Mesothelial cell of epicardium (in vitro differentiated cells): Measurements from ENCODE around the gene TTR. TPM values are rescaled to one million over a fixed set of nuclear protein-coding genes. Genes with fewer than 3 reads are reported as not detected.

Experiments
- DNase-seq, 2 experiments: peaks; one replicate each; pipeline ENCODE4 v3.0.0; 2021; ENCODE audit warnings: low spot score in 2 of 2; ENCODE audit not compliant: unreplicated experiment in 2 of 2
- H3K27ac Mint-ChIP-seq: 2 replicates; pipeline ENCODE4 v1.8.0; 2021; ENCODE audit warnings: mixed read lengths
- H3K27me3 Mint-ChIP-seq: 2 replicates; pipeline ENCODE4 v1.8.0; 2021; ENCODE audit warnings: low read depth, mixed read lengths
- H3K36me3 Mint-ChIP-seq: 2 replicates; pipeline ENCODE4 v1.8.0; 2021; ENCODE audit warnings: mixed read lengths
- H3K4me1 Mint-ChIP-seq: 2 replicates; pipeline ENCODE4 v1.8.0; 2021; ENCODE audit warnings: mixed read lengths
- H3K4me3 Mint-ChIP-seq: 2 replicates; pipeline ENCODE4 v1.8.0; 2021; ENCODE audit warnings: mild to moderate bottlenecking, moderate library complexity, mixed read lengths
- H3K9me3 Mint-ChIP-seq: 2 replicates; pipeline ENCODE4 v1.8.0; 2021; ENCODE audit warnings: mixed read lengths
- total RNA-seq: library from RNA; stranded (reverse); gene quantifications from 3 replicates; pipeline ENCODE4 v1.2.1, GENCODE V29; 2021
- TF ChIP-seq, protein P1 (sequence below): fragments of 200-600 bp; sonication (generic); IDR thresholded peaks from one replicate; pipeline ENCODE4 v1.5.0; 2021; ENCODE audit warnings: antibody characterized with exemption; ENCODE audit not compliant: unreplicated experiment

Gene TTR
- total RNA-seq, 1 donor from 2014 or later, result not detected

DNA sequence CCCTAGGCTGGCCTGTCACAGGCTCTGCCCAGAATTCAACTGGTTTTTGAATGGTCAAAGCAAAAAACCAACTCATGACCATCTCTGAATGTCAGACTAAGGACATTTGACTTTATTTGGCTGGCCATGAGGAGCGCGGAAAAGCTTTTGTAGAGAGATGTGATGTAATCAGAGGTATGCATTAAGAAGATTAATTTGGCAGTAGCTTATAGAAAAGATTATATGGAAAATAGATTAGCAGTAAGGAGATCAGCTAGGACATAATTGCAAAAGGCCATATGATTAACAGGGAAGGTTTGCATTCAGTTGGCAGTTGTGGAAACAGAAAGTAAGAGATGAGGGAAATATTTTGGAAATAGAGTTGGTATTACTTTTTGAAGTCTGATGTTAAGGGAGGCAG lies 12.3 kb upstream of the TTR start:
- no peak overlapping the region for H3K27ac Mint-ChIP-seq
- DNase-seq, result no peak
- no peak overlapping the region for H3K4me3 Mint-ChIP-seq
- H3K36me3 Mint-ChIP-seq, result no peaks in the 10 kb centered on the region
- H3K4me1 Mint-ChIP-seq, result no peaks in the 10 kb centered on the region
- no peaks in the 10 kb centered on the region for H3K27me3 Mint-ChIP-seq
- no peaks in the 10 kb centered on the region for H3K9me3 Mint-ChIP-seq
- TF ChIP-seq, protein P1, sequence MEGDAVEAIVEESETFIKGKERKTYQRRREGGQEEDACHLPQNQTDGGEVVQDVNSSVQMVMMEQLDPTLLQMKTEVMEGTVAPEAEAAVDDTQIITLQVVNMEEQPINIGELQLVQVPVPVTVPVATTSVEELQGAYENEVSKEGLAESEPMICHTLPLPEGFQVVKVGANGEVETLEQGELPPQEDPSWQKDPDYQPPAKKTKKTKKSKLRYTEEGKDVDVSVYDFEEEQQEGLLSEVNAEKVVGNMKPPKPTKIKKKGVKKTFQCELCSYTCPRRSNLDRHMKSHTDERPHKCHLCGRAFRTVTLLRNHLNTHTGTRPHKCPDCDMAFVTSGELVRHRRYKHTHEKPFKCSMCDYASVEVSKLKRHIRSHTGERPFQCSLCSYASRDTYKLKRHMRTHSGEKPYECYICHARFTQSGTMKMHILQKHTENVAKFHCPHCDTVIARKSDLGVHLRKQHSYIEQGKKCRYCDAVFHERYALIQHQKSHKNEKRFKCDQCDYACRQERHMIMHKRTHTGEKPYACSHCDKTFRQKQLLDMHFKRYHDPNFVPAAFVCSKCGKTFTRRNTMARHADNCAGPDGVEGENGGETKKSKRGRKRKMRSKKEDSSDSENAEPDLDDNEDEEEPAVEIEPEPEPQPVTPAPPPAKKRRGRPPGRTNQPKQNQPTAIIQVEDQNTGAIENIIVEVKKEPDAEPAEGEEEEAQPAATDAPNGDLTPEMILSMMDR, result no peak

DNA sequence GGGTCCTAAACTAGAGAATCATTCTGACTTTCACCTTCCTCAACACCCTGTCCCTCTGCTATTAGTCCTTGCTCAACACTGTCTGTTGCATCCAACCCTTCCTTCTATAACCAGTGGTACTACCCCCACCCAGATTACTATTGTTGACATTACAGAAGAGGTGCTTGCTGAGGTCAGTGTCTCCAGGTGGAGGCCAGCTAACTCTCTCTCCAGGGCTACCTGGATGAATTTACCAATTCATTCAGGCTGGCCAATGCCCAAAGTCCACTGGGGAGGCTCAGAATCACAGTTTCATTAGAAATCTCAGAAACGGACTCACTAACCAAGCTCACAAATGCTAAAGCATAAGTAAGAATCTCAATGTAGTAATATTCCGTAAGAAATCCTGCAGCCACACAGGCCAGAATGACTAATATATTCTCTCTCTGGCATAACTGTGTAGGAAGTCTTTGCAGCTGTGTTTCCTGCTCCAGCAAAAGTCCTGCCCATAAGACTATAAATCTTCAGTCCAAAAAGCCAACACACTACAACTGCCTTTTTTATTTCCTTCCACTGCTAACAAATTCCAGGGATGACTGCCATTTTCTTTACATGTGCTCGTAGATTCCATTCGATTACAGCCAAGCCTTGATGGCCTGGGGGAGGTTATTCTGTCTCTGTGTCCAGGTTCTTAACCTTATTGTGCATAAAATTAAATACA lies 10.0 kb upstream of the TTR start:
- TF ChIP-seq, protein P1, result no peak
- H3K9me3 Mint-ChIP-seq, result no peaks in the 10 kb centered on the region
- no peaks in the 10 kb centered on the region for H3K27me3 Mint-ChIP-seq
- DNase-seq, result no peak
- H3K36me3 Mint-ChIP-seq, result no peaks in the 10 kb centered on the region
- H3K4me1 Mint-ChIP-seq, result peaks cover 5% of the 10 kb centered on the region
- H3K4me3 Mint-ChIP-seq, result no peak overlapping the region
- peak overlapping the region; percentile 2 for H3K27ac Mint-ChIP-seq

DNA sequence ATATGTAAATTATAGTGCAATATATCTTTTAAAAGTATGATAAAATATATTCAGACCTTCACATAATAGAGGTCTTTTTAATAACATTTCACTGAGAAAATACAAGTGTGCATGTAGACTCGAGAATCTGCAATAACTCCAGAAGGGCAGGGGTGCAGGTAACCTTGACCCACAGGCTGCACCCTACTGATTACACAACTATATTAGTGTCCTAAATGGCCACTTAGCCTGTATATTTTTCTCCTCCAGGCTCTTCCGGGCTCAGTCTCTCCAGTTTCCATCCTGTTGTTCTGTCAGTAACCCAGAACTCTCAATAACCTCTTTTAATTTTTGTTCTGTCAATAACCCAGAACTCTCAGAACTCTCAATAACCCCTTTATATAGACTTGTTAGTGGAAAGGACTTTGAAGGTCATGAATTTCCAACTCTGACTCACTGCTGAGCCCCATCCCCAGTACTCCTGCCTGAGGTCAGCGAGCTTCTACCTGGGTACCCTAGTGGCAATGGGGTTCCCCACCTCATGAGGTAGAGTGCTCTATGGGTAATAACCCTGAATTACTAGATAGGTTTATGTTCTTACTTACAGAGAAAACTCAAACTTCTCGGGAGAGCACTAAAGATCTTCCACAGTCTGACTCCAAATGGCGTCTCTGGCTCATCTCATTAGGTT lies 8.4 kb upstream of the TTR start:
- H3K27ac Mint-ChIP-seq, result no peak overlapping the region
- TF ChIP-seq, protein P1, result no peak
- H3K36me3 Mint-ChIP-seq, result no peaks in the 10 kb centered on the region
- H3K9me3 Mint-ChIP-seq, result peaks cover 1% of the 10 kb centered on the region
- no peak overlapping the region for H3K4me3 Mint-ChIP-seq
- no peak for DNase-seq
- H3K4me1 Mint-ChIP-seq, result peaks cover 16% of the 10 kb centered on the region
- H3K27me3 Mint-ChIP-seq, result no peaks in the 10 kb centered on the region

DNA sequence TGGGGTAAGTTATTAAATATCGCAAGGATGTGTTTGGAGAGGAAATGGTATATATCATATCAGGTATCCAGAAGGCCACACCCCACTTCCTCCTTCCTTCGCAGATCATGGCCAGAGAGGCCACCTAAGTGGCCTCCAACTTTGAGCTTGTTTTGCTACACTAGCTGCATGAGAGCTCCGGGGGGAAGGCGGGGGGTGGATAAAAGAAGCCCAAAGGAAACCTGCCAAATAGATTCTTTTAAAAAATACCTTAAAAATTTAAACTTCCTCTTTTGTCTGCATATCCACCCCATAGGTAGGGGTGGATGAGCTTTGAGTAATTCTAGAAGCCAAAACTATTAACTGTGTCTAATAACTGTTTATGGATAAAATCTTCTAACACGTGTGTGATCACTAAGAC lies 5.7 kb upstream of the TTR start:
- DNase-seq, result no peak
- H3K27ac Mint-ChIP-seq, result peak overlapping the region; percentile 87
- no peaks in the 10 kb centered on the region for H3K36me3 Mint-ChIP-seq
- no peak overlapping the region for H3K4me3 Mint-ChIP-seq
- no peaks in the 10 kb centered on the region for H3K27me3 Mint-ChIP-seq
- H3K4me1 Mint-ChIP-seq, result peaks cover 16% of the 10 kb centered on the region
- H3K9me3 Mint-ChIP-seq, result peaks cover 11% of the 10 kb centered on the region
- TF ChIP-seq, protein P1, result no peak

- H3K4me1 Mint-ChIP-seq, result peaks cover 20% of the 10 kb centered on the region
- H3K27me3 Mint-ChIP-seq, result no peaks in the 10 kb centered on the region
- DNase-seq, result no peak
- H3K27ac Mint-ChIP-seq, result peak overlapping the region; percentile 87
- peaks cover 11% of the 10 kb centered on the region for H3K9me3 Mint-ChIP-seq
- H3K36me3 Mint-ChIP-seq, result no peaks in the 10 kb centered on the region
- TF ChIP-seq, protein P1, result no peak
- no peak overlapping the region for H3K4me3 Mint-ChIP-seq
Measured at GRCh38 chr18:31586616-31587015, 5.1 kb upstream of the TTR start.
